ENCODE measurements around the gene ATP6V0D1. TPM values are rescaled to one million over a fixed set of nuclear protein-coding genes. Genes with fewer than 3 reads are reported as not detected.

ATP6V0D1 gene
- total RNA-seq, 2 donors from 2014 or later: 27.9 to 28.1 TPM

DNA sequence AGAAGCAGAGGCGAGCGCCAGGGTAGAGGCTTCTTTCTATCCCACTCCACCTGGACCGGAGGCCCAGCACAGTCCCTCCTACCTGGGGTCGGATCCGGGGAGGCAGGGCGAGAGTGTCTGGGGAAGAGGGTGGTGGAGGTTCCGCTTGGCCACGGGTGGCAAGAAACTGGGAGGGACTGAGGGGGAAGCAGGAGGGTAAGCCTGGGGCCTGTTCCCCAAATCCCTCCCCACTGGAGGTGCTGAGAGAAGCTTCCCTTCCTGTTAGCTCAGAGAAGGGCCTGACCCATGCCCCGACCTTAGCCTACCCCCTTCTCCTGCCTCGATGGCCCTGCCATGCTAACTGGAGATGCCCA is 85.9 kb downstream of the ATP6V0D1 start:
- no peak for DNase-seq
- H3K9me3 Mint-ChIP-seq: no peaks in the 10 kb centered on the region
- no peak overlapping the region for H3K4me3 Mint-ChIP-seq
- H3K27ac Mint-ChIP-seq: no peak overlapping the region
- H3K4me1 Mint-ChIP-seq (ENCODE audit: low read depth): peaks cover 5% of the 10 kb centered on the region
- no peaks in the 10 kb centered on the region for H3K36me3 Mint-ChIP-seq (ENCODE audit: insufficient read depth in 2 of 2)
- peaks cover 28% of the 10 kb centered on the region for H3K27me3 Mint-ChIP-seq (ENCODE audit: low read depth)
- ATAC-seq (replicated peaks in 1 of 2): no peak

DNA sequence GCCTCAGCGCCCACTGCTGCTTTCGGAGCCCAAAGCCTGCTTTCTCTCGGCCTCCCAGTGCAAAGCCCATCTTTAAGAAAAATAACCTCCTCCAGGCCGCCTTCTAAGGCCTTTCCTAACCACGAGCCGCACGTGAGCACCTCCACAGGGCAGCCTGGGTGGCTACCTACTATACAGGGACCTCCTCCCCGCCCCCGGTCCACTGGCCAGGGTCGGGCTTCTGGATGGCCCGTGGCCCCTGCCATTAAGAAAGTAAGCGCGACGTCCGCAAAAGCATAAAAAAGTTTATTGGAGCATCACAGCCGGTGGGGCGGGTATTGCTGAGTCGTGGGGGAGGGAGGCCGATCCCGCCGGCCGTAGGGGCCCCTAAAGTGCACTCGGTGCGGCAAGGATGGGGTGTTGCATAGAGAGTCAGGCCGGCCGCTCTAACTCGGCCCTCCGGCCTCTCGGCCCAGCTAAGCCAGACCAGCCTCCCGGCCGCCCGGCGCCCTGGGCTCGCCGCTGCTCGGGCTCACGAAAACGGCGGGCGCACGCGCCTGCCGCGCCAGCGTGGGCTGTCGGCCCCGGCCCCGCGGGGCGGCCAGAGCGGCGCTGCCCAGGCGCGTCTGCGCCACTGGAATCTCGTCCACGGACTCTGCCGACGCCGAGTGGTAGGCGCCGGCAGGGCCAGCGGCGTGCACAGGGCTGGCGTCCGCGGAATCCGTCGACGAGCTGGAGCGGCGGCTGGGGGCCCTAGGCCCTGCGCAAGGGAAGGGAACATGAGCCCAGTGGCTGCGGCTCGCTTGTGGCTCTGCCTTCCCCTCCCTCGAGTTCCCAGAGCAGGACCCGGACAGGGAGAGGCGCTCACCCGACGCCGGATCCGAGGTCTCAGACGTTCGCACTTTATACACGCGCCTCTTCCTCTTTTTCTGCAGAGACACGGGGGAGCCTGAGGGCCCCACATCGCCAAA is 86.5 kb downstream of the ATP6V0D1 start:
- H3K27me3 Mint-ChIP-seq (ENCODE audit: low read depth): peaks cover 28% of the 10 kb centered on the region
- peaks cover 5% of the 10 kb centered on the region for H3K4me1 Mint-ChIP-seq (ENCODE audit: low read depth)
- H3K4me3 Mint-ChIP-seq: peak overlapping the region; percentile 67 to 83
- no peak overlapping the region for H3K27ac Mint-ChIP-seq
- no peaks in the 10 kb centered on the region for H3K36me3 Mint-ChIP-seq (ENCODE audit: insufficient read depth in 2 of 2)
- DNase-seq (no peak), ATAC-seq (replicated peaks in 1 of 2) (peak in 1 of 2 donors; percentile 10)
- H3K9me3 Mint-ChIP-seq: no peaks in the 10 kb centered on the region

DNA sequence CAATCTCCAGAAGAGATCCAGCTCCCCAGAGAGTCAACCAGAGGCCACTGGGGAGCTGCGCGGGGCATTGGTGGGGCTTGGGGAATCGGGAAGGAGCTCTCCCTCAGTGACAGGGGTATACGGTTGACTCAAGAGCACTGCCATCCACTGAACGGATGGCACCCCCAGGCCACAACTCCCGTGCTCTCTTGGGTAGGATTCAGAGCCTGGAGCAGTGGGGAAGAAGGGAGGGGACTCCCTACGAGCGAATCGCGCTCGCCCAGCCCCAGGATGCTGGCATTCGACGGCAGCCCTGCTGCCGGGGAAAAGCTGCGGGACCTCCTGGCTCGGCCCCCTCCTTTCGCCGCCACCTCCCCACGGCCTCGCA is 87.2 kb downstream of the ATP6V0D1 start:
- Mint-ChIP-seq H3K4me1 (ENCODE audit: low read depth) (peaks cover 5% of the 10 kb centered on the region), H3K27ac (no peak overlapping the region), H3K4me3 (peak overlapping the region; percentile 67 to 83), H3K9me3 (no peaks in the 10 kb centered on the region), H3K36me3 (ENCODE audit: insufficient read depth in 2 of 2) (no peaks in the 10 kb centered on the region), H3K27me3 (ENCODE audit: low read depth) (peaks cover 28% of the 10 kb centered on the region)
- peak in 1 of 2 donors; percentile 9 for ATAC-seq (replicated peaks in 1 of 2)
- no peak for DNase-seq

DNA sequence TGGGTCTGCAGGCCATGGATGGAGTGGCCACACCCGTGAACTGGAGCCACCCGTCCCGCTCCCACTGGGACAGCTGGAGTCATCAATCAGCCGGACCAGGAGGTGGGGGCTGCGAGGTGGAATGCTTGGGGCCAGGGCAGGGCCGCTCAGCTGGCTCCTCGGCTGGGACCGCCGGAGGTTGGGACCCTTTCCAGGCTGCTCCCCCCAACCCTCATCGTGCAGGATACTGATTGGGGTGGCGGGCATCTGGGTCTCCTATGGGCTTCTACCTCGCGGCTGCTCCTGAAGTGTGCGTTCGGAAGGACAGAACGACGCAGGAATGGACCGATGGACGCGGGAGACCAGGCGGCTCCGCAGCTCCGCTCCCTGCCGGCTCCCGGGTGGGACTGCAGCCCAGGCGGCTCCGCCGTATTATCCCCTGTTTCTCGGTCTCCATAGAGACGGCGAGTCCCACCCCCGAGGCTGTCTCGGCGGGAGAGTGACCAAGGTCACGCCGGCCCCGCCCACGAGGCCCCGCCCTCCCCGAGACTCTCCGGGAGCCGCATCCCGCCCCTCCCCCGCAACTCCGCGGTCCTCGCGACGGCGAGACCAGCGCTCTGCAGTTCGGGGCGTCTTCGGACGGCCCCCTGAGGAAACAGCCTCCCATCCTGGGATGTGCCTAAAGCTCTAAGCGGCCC is 87.7 kb downstream of the ATP6V0D1 start, which contains the start of gene TPPP3:
Gene TPPP3, minus strand, starts transcription at position 388 of the 677 bp plus-strand sequence. CDS start 2,387 bp downstream, outside the sequence.
- ATAC-seq (replicated peaks in 1 of 2): peak; percentile 68 to 69
- Mint-ChIP-seq H3K27me3 (ENCODE audit: low read depth) (peaks cover 28% of the 10 kb centered on the region), H3K27ac (no peak within 1 kb of the TSS), H3K4me1 (ENCODE audit: low read depth) (peaks cover 5% of the 10 kb centered on the region), H3K9me3 (no peaks in the 10 kb centered on the region), H3K36me3 (ENCODE audit: insufficient read depth in 2 of 2) (no peaks in the 10 kb centered on the region), H3K4me3 (peak within 1 kb of the TSS; percentile 67 to 83)
- DNase-seq: peak; percentile 38 to 55

DNA sequence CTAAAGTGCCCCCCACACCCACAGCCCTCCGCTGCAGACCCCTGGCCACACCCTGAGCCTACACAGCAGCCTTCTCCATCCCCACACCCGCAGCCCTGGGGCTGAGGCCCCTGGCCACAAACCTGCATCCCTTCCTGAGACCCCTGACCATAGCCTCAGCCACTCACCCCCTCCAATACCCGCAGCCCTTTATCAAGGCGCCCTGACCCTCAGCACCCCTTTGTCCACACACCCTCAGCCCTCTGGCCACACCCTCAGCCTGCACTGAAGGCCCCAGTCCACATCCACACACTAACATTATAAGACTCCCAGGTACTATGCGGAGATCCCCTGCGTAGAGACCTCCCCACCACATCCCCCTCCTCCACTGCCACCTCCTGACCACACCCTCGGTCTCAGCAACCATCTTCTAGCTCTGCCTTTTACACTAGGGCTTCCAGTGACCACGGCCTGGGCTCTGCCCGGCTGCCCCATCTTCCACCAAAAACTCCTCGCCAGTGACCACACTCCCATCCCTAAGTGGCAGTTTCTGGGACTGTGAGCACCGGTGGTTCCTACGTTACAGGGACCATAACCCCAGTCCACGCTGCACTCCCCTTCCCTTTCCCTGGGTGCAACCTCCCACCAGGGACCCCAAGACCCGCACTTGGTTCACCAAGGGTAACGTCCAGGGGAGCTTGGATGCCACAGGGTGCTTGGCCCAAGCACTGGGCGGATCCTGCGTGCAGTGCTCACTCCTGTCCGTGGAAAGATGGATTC is 88.5 kb downstream of the ATP6V0D1 start:
- ATAC-seq (replicated peaks in 1 of 2) (no peak), DNase-seq (no peak)
- Mint-ChIP-seq H3K4me3 (no peak overlapping the region), H3K4me1 (ENCODE audit: low read depth) (peaks cover 5% of the 10 kb centered on the region), H3K27me3 (ENCODE audit: low read depth) (peaks cover 28% of the 10 kb centered on the region), H3K27ac (no peak overlapping the region), H3K36me3 (ENCODE audit: insufficient read depth in 2 of 2) (no peaks in the 10 kb centered on the region), H3K9me3 (no peaks in the 10 kb centered on the region)

DNA sequence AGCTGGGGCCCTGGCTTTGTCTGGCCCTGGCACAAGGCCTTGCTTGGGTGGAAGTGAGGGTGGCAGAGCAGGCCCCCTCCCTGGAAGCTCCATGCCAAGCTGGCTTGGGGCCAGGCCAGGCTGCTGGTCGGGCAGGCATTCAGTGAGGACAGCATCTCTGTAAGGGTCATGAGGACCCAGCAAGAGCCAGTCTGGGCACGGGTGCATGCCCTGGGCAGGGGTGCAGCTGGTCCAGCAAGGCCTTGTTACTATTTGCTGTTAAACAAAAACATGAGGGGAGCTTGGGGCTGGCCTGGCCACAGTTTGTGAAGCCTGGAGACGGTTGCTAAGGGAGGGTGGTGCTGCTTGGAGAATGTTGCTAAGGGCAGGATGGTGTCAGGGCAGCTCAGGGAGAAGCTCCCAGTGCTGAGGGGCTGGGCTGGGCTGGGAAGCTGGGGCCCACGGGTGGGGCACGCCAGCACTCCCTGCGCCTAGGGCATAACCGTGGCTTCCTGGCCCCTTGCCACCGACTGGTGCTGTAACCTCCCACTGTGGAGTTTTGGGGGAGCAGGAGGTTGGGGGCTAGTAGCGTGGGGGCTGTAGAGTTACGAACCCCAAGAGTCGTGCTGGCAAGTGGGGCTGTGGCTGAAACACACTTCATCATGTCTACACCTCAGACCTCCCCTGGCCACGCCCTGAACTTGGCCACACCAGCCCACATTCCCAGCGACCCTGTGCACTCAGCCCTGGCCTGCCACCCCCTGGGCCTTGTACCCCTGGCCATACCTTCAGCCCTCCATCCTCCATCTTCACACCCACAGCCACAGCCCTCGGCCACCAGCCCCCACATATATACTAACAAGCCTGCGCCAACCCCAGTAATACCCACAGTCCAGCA is 89.3 kb downstream of the ATP6V0D1 start:
- Mint-ChIP-seq H3K4me3 (no peak overlapping the region), H3K4me1 (ENCODE audit: low read depth) (peaks cover 5% of the 10 kb centered on the region), H3K9me3 (no peaks in the 10 kb centered on the region), H3K27ac (no peak overlapping the region), H3K27me3 (ENCODE audit: low read depth) (peaks cover 28% of the 10 kb centered on the region), H3K36me3 (ENCODE audit: insufficient read depth in 2 of 2) (no peaks in the 10 kb centered on the region)
- no peak for DNase-seq
- ATAC-seq (replicated peaks in 1 of 2): no peak

DNA sequence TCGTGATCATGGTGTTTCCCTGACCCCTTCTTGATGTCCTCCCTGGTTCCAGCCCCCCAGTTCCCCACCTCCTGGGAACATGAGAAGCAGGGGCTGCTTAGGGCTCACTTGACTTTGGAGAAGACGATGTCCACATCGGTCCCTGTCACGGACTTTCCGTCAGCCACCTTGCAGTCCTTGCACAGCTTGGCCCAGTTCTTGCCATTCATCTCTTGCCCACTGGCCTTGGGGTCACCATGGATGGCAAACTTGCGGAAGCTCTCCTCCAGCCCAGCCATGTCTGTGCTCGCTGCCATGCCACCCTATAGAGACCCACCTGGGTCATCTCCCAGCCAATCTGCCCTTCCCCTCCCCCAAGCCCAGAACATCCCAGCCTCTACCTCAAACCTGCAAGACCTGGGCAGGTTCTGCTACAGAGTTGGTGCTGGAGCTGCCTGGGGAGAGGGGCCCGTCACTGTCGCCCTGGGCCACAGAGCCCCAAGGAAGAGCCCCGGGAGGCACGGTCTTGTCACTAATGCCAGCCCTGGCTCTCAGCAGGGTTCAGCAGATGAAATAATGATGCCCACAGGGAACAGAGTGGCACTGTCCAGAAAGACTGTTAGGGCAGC is 90.0 kb downstream of the ATP6V0D1 start:
- H3K36me3 Mint-ChIP-seq (ENCODE audit: insufficient read depth in 2 of 2): no peaks in the 10 kb centered on the region
- H3K4me1 Mint-ChIP-seq (ENCODE audit: low read depth): peaks cover 5% of the 10 kb centered on the region
- H3K27ac Mint-ChIP-seq: no peak overlapping the region
- no peak for ATAC-seq (replicated peaks in 1 of 2)
- peaks cover 28% of the 10 kb centered on the region for H3K27me3 Mint-ChIP-seq (ENCODE audit: low read depth)
- H3K9me3 Mint-ChIP-seq: no peaks in the 10 kb centered on the region
- H3K4me3 Mint-ChIP-seq: no peak overlapping the region
- DNase-seq: no peak

DNA sequence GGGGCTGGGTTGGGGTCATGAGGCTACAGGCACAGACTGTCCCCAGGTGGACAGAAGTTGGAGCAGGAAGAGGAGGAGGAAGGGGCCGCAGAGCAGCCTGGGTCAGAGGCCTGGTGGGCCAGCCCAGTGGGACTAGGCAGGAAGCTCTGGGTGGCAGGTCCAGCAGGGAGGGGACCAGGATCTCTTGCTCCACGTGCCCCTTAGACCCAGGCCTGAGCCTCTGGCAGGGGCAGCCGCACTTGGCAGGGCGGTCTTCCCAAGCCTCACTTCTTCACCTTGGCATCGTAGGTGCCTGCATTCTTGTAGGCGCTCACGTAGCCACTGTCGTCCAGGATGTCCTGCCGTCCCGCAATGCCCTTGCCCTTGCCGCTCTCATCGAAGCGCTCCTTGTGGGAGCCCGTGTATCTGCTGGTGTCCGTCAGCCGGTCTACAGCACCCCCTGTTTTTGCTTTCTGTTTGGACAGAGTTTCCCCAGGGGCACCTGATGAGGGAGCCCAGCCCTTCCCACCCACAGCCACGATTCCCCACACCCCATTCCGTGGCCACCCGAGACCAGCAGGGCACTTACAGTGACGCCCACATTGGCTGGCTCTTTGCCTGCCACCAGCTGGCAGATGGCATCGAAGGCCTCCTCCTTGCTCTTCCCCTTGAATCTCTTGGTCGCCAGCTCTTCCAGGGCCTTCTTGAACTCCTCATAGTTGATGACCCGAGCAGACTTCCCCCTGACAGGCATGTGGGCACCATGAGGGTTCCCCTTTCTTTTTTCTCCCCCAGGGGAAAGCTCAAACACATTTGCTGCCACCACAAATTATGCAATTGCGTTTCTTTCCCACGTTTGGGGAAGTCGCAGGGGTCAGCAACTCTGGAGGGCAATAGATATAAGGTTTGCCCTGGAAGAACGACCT is 90.8 kb downstream of the ATP6V0D1 start:
- Mint-ChIP-seq H3K4me1 (ENCODE audit: low read depth) (peaks cover 5% of the 10 kb centered on the region), H3K36me3 (ENCODE audit: insufficient read depth in 2 of 2) (no peaks in the 10 kb centered on the region), H3K27me3 (ENCODE audit: low read depth) (peaks cover 21% of the 10 kb centered on the region), H3K9me3 (no peaks in the 10 kb centered on the region), H3K4me3 (no peak overlapping the region), H3K27ac (no peak overlapping the region)
- ATAC-seq (replicated peaks in 1 of 2) (no peak), DNase-seq (no peak)

DNA sequence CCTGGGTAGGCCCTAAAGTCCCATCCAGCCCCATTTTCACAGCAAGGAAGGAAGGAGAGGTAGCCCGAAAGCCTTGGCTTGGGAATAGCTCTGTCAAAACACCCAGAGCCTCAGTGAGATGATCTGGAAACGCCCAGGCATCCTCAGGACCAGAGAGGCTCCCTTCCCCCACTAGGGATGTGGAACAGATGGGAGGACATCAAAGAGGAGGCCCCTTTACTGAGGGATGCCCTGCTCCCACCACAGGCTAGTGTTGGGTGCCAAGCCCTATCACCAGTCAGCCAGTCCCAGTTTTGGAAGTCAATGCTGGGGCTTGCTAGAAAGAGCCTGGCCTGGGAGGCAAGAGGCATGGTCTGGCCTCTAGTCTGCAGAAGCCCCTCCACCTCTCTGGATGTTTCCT is 92.4 kb downstream of the ATP6V0D1 start:
- Mint-ChIP-seq H3K4me3 (no peak overlapping the region), H3K4me1 (ENCODE audit: low read depth) (peaks cover 5% of the 10 kb centered on the region), H3K27me3 (ENCODE audit: low read depth) (peaks cover 11% of the 10 kb centered on the region), H3K36me3 (ENCODE audit: insufficient read depth in 2 of 2) (no peaks in the 10 kb centered on the region), H3K27ac (no peak overlapping the region), H3K9me3 (no peaks in the 10 kb centered on the region)
- no peak for DNase-seq
- ATAC-seq (replicated peaks in 1 of 2): no peak

DNA sequence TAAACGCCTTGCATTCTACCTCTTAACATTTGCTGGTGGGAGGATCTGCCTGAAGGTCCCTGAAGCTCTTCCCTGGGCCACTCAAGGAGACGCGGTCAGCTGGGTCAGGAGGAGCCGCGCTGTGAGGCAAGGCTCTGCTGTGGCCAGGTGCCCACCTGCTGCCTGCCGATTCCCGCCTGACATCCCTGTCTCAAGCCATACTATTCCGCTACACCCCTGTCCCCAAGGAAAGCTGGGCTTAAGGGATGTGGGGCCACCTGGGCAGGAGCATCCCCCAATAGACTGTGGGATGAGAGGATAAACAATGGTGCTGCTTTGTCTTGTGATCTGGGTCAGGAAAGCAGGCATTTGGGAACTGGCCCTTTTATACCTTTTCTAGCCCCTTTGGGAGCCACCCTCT is 92.8 kb downstream of the ATP6V0D1 start:
- Mint-ChIP-seq H3K4me1 (ENCODE audit: low read depth) (peaks cover 5% of the 10 kb centered on the region), H3K9me3 (no peaks in the 10 kb centered on the region), H3K4me3 (no peak overlapping the region), H3K27me3 (ENCODE audit: low read depth) (peaks cover 11% of the 10 kb centered on the region), H3K36me3 (ENCODE audit: insufficient read depth in 2 of 2) (no peaks in the 10 kb centered on the region), H3K27ac (no peak overlapping the region)
- ATAC-seq (replicated peaks in 1 of 2): no peak
- no peak for DNase-seq

Measured in activated T-cell treated with anti-CD3 and anti-CD28 coated beads, Interleukin-2, amount 50 U/mL, for 72 hours (primary cell).